Iris pigment epithelial cell (primary cell): Measurements from ENCODE around the gene TMEM95.
"Not testable (repeated sequence)": the region's sequence is repeated elsewhere in the genome, so short reads cannot be mapped to it uniquely, and the experiment has no call there.

Experiments
- DNase-seq: peaks from one replicate; pipeline ENCODE4 v3.0.0-alpha.2; 2011; ENCODE audit warnings: low read depth

TMEM95 gene

GRCh38 chr17:7323731-7324437 is 31.1 kb upstream of the TMEM95 start:
- DNase-seq = no peak

DNA sequence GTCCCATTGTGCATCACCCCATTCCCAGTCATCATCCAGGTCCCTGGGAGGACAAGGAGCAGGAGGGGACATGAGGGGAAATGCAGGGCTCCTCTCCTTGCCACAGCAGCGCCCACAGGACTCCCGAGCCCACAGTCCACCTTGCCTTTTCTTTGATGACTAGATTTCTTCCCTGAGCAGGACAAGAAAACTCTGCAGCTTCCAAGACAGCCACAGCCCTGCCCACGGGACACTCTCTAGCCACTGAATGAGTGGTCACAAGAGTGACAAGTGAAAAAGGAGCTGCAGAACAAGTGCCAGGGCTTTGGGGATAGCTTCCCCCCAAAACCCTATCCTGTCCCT is 30.5 kb upstream of the TMEM95 start:
- no peak for DNase-seq

GRCh38 chr17:7325031-7325528 is 29.9 kb upstream of the TMEM95 start:
- no peak for DNase-seq

DNA sequence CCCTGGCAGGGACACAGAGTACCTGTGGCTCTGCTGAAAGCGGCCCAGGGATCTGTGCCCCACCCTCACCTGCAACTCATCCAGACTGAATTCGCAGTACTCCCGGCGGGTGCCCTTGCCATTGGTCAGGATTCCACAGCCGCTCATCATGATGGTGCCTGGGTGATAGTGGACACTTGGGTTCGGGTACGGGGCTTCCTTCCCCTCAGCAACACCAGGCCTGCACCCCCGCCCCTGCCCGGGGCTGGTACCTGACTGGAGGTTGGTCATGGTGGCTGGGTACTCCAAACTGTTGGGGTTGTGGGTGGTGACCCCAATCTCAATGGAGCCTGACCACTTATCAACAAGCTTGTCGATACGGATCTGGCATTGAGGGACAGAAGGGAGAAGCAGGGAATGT is 28.8 kb upstream of the TMEM95 start:
- no peak for DNase-seq

- DNase-seq = no peak
These were observed 27.9 kb upstream of the TMEM95 start for GRCh38 chr17:7327056-7327455.

GRCh38 chr17:7327501-7327900 is 27.5 kb upstream of the TMEM95 start:
- DNase-seq = no peak

GRCh38 chr17:7328009-7328408 is 26.9 kb upstream of the TMEM95 start:
- no peak for DNase-seq

DNA sequence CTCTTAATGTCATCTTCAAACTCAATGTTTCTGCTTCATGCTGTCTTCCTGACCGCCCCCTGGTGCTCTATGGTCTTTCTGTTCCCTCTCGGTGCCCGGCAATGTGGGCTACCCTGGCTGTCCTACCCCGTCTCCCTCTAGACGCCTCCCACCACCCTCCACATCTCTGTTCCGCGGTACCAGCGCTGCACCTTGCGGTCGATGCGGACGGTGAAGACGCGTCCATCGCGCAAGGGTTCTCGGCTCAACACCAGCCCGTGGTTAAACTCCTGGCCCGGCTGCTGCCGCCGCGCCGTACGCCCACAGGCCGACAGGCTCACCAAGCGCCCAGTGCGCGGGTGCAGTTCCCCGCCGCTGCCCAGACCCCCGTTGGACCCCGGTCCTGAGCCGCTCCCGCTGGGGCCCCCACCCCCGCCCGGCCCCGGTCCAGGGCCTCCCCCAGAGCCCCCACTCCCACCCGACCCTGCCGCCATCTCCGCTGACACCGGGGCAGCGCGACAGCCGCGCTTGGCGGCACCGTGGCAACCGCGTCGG is 26.0 kb upstream of the TMEM95 start, which contains the start of gene NEURL4:
NEURL4 (minus strand) TSS at position 496 of the 534 bp plus-strand sequence; CDS start at position 473, 23 bp downstream.
- DNase-seq = no peak

DNA sequence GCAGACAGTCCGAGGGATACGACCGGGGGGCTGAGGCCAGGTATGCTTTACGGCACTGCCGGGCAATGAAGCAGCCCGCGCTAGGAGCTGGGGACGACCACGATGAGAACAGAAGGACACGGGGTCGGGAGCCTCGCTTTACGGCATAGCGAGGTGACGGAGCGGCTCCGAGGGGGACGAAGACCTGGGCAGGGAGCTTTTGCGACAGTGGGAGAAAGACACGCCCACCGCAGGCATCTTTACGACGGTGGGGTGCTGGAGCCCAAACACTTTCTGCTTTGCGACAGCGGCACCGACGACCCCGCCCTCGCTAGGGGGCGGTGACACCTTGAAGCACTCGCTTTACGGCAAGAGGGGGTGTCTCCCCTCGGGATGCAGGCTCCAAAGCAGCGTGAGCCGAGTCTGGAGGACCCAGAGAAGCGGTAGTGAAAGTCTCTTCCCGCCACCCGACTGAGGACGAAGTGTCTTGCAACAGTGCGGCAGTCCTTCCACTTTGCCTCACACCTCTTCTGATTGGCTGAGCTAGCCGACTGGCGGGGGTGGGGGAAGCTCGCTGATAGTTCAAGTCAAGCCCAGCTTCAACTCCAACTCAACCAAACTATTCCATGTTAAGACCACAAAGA is 25.5 kb upstream of the TMEM95 start:
- DNase-seq = peak; percentile 99

DNA sequence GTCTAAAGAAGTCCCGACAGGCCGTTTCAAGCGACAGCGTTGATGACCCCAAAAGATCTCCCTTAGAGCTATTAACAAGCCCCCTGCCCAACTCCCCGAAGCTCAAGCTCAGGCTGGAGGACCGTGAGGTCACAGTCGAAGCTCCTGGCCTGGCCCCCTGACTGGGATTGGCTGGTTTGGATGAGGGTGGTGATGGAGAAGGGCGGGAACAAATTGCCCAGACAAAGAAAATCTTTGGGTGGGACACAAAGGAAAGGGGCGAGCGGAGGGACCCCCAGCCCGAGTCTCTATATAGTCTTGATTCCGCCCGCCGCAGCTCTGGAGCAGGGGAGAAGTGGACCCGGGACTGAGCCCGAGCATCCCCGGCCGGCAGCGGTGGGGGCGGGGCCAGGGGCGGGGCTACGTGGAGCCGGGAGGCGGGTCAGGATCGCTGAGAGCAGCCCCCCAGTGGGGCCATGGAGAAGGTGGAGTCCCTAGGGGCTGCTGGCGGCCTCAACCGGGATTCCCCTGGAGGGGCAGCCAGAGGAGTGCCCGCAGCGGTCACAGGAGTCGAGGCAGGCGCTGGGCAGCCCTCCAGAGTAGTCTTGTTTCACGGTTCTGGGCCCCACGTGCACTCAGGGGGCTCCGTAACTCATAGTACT is 24.8 kb upstream of the TMEM95 start:
- peak; percentile 81 for DNase-seq

- DNase-seq = no peak
These were observed 24.3 kb upstream of the TMEM95 start for GRCh38 chr17:7330638-7331015.

DNA sequence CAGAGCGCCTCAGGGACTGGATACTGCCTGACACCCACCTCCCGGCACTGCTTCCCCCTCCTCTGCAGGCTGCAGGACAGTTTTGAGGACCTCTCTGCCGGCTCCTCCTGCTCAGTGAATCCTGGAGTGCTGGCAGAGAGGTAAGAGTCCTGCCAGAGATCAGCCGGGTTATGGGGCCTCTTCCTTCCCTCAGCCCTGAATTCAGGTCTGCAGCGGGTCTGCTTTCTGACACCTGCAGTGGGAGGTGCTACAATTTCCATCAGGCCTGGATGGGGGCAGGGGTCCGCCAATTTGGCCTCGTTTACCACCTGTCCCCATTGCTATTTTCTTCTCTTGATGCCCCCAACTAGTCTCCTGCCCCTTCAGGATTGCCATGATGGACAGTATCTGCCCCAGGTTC is 22.8 kb upstream of the TMEM95 start:
- no peak for DNase-seq

DNA sequence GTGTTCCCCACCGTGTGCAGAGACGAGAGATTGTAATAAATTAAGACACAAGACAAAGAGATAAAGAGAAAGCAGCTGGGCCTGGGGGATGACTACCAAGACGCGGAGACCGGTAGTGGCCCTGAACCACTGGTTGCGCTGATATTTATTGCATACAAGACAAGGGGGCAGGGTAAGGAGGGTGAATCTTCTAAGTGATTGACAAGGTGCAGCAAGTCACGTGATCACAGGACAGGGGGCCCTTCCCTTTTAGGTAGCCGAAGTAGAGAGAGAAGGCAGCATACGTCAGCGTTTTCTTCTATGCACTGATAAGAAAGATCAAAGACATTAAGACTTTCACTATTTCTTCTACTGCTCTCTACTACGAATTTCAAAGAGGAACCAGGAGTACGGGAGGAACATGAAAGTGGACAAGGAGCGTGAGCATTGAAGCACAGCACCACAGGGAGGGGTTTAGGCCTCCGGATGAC is 22.3 kb upstream of the TMEM95 start:
- DNase-seq = not testable (repeated sequence)

DNA sequence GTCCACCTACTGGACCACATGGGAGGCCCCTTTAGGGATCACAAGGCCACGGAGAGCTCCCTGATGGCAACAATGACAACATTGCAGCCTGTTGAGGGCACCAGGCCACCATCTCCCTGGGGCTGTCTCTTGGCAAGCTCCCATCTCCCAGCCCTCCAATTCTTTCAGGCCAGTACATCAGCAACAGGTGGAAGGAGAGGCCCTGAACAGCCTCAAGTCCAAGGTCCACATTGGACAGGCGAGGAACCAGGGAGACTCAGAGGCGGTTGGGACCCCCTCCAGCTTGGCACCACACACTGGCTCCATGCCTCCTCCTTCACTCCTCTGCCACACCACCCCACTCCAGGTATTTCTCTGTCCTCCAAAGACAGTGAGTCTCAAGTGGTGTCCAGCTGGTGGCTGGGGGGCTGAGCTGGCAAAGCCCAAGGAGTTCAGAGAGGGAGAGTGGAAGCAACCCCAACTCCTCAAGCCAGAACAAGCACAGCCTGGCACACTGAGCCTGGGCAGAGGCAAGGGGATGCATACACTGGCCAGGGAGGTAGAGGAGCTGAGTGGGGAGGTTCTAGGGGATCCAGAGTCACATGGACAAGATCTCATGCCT is 19.9 kb upstream of the TMEM95 start:
- DNase-seq = no peak

- not testable (repeated sequence) for DNase-seq
These were observed 19.2 kb upstream of the TMEM95 start for GRCh38 chr17:7335765-7336164.

DNA sequence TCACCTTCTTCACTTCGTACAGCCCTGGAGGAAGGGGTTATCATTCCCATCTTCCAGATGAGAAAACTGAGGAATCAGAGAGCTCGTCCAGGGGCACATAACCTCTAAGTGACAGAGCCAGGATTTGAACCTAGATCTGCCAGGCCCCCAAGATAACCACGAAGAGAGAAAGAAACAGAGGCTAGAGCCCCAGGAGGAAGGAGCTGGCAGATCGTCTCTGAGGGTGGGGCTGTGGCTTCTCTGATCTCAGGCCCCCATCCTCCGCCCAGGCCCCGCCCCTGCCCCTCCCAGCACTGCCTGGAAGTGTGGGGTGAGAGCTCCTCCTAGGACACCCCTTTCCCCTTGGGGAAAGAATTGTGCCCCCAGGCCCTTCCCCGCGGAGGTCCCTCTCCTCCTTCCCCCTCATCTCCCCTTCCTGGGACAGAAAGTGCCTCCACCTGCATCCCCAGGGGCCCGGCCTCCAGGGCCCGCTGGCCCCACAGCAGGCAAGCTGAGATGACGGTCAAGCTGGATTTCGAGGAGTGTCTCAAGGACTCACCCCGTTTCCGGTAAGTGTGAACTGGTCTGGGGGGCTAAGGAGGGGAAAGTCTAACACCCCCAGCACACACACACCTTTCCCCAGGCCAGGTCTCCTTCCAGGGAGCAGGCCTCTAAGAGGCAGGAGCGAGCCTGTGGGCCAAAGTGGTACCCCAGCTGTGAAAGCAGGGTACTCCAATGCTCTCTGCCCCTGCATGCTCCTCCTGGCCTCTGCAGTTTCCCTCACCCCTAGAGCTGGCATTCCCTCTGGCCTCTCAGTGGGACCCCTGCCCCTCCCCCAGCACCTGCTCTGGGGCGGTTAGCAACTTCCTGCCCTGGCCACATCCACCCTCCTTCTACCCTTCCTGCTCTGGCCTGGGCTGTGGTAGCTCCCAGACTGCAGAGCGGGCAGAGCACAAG is 18.4 kb upstream of the TMEM95 start, which contains the start of gene ACAP1:
ACAP1 (plus strand) TSS at position 290 of the 936 bp plus-strand sequence; CDS start at position 496, 206 bp downstream.
- no peak for DNase-seq

DNA sequence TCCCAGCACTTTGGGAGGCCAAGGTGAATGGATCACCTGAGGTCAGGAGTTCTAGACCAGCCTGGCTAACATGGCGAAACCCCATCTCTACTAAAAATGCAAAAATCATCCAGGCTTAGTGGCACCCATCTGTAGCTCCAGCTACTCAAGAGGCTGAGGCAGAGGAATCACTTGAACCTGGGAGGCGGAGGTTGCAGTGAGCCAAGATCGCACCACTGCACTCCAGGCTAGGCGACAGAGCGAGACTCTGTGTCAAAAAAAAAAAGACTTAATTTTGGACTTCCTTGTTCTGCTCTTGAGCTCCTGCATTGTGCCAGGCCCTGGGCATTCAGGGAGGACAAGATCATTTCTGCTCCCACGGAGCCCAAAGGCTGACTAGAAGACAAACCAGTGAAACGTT is 17.4 kb upstream of the TMEM95 start:
- not testable (repeated sequence) for DNase-seq

GRCh38 chr17:7340179-7340578 is 14.8 kb upstream of the TMEM95 start:
- DNase-seq = no peak

GRCh38 chr17:7341842-7342241 is 13.1 kb upstream of the TMEM95 start:
- no peak for DNase-seq

DNA sequence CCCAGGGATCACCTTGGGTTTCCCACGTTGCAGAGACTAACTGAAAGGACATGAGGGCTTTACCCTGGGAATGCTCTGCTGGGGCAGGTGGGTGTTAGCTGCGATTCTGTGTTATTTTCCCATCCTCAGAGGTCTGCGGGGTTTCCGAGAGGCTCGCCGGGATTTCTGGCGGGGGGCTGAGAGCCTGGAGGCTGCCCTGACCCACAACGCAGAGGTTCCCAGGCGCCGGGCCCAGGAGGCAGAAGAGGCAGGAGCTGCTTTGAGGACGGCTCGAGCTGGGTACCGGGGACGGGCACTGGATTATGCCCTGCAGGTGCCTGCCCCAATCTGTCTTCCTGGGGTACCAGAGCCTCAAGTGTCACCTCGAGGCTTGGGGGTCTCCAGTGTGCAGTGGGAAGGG is 11.7 kb upstream of the TMEM95 start:
- no peak for DNase-seq
